Midbrain (tissue), 1 donor: Measurements from ENCODE around the gene POLA1.

ENCODE experiments used
- DNase-seq: peaks from one replicate; lab custom pipeline; 2025; lab: John Stamatoyannopoulos, UW

Gene POLA1

DNA sequence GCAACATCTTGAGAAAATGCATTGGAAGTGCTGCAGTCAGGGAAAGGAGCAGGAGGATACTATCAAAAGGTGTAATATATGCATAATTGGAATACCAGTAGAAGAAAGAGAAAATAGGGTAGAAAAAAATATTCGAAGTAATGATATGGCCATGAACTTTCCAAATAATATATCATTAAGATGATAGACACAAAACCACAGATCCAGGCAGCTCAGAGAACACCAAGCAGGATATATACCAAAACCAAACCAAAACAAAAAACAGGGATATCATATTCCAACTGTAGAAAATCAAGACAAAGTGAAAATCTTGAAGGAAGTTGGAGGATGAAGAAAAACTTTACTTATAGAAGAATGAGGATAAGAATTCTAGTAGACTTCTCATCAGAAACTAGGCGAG, 9.7 kb upstream of the POLA1 start:
- no peak for DNase-seq

DNA sequence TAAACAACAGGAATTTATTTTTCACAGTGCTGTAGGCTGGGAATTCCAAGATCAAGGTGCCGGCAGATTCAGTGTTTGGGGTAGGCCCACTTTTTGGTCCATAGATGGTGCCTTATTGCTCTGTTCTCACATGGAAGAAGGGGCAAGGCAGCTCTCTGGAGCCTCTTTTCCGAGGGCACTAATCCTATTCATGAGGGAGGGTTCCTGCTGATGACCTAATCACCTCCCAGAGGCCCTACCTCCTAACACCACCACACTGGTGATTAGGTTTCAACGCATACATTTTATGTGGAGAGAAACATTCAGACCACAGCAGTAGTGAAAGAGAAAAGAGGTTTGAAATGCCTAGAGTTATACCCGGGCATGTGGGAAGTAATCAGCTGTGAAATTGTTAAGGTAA, 1.4 kb upstream of the POLA1 start:
- DNase-seq: no peak

DNA sequence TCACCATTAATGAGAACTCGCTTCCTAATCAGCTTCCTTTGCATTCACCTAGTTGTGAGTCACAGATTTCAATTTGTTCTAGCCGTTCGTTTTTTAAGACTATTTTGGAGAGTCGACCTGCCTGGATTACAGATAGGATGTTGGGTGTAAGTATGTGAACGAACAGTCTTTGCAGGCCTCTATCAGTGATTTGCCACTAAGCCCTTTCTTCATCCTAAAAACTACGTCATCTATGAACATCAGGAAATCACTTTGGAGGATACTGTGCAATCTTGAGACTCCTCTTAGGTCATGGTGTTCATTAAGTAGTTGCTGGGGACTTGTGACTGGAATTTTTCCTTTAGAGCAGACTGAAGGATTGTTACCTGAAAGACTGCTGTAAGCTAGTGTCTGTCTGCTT, 1.1 kb downstream of the POLA1 start:
- DNase-seq: no peak

DNA sequence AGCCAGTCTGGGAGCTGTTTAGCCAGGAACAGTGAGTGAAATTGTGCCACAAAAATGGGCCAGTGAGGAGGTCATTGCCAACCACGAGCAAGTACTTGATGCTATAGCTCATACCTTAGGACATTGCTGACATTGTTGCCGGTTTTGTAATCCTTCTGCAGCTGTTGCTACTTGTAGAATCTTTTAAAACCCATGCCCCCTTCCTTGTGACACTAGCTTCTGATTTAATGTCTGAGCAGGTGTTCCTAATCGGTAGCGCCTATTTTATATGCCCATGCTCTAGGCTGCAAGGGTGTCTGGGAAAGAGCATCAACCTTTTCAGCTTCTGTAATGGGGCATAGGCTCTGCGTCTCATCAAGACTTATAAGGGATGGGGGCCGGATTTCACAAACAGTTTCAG, 2.6 kb downstream of the POLA1 start:
- DNase-seq: no peak

DNA sequence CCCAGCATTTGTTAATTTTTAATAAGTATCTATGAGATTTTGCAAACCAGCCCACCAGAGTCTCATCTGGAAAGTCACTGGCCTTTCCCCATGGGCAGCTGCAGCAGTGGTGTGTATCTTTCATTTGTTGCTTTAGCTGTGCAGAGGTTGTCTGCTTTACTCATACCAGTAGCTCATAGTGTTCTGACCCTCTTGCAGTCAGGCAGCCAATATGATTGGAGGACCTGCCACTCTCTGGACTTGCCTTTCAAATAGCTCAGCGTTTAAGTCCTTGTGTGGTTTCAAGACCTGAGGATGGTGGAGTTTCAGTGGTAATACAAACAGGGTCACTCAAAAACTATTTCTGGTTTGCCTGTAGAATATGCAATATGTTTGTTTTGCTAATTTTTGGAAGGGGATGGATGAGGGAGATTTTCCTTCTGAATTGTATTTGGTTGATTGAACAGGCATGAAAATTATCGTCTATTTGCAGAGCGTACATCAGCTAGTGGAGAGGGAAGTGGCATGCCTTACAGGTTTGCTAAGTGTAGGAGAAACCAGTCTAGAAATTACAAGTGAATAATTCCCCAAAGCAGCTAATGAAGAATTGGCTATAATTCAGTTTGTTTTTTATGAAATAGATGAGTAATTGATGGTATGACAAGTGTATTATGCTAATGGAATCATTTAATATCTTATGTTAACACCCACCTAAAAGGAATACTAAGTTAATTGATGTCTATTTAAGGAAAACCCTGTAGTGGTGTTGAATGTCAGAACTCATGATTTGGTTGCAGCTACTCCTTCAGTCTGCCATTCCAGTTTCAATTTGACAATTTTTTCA, 8.9 kb downstream of the POLA1 start:
- no peak for DNase-seq

DNA sequence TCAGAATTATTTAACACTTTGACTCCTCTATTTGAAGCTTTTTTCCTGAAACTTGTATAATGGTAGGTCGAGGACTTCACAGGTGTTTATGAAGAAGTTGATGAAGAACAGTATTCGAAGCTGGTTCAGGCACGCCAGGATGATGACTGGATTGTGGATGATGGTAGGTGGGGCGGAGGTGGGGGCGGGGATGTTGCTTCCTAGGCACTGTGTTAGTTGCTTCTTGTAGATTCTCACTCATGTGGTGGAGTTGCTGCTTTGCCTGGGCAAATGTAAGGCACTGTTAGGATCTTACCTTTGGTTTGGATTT, 9.4 kb downstream of the POLA1 start:
- DNase-seq: no peak

DNA sequence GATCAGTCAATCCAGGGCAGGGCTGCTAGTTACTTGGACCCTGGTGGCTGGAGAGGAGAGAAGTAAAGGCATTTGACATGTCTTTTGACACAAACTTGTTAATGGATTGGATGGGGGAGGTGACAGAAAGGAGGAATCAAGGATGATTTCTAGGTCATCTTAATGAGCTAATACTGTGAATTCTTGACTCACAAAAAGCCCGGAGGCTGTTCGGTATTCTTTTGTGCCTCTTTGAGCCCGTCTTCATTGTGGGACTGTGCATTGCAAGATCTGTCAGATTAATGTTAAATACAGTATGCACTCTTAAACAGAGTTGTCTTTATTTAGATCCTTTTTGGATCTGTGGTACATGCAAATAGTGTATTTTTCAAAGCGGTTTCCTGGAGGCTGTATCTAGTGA, 25.1 kb downstream of the POLA1 start:
- DNase-seq: no peak

DNA sequence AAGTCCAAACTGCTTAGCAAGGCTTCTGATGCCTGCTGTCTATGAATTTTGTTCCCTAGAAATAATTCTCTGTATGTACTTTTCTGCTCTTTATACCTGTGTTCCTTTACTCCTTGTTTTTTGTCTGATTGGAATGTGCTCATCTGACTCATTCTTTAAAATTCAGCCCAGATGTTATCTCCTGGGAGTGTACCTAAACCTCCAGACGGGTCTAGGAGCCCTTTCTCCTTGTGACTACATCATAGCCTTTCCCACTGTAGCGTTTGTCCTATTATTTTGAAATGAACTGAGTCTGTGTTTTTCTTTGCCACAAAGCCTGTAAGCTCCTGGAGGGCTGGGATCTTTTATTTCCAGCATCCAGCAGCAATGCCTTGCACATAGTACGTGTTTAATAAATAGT, 26.3 kb downstream of the POLA1 start:
- DNase-seq: no peak

DNA sequence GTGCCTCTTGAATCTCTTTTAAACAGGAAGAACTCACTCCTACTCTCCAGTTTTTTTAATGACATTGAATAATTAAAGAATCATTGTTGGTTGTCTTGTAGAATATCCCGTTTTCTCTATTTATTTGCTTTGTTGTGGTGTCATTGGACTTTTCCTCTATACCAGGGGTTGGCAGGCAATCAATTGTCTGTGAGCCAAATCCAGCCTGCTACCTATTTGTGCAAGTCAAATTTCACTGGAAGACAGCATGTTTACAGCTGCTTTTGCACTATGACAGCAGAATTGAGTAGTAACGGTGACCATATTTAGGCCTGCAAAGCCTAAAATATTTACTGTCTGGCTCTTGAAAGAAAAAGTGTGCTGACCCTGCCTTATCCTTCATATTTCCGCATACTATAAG, 34.8 kb downstream of the POLA1 start:
- no peak for DNase-seq

DNA sequence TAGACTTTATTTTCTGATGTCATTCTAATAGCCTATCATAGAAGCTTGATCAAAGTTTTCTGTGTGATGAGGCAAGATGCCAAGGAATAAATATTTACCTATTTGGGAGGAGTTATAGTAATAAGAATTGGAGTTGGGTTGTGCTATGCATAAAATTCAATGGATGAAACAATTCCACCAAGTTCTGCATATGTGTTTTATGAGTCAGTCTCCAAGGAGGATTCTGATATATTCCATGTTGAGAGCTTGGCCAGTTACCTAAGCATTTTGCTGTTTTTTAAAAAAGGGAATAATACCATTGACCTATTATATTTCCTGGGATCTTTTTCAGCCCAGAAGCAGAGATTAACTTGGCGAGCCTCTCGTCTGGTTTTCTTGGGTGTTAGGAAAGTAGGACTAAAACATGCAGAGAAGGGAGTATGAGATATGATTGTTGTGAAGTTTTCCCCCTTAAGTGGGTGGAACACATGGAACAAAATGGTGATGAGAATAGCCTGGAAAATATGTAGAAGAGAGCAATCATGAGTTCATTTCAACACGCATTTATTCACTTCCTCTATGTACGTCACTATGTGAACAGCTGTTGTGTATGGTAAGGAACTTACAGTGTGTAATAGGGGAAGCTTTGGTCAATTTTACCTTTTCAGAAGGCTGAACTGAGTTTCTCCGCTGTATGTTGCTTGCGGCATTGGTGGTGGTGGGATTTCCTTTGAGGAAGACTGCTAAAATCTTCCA, 39.2 kb downstream of the POLA1 start:
- no peak for DNase-seq

DNA sequence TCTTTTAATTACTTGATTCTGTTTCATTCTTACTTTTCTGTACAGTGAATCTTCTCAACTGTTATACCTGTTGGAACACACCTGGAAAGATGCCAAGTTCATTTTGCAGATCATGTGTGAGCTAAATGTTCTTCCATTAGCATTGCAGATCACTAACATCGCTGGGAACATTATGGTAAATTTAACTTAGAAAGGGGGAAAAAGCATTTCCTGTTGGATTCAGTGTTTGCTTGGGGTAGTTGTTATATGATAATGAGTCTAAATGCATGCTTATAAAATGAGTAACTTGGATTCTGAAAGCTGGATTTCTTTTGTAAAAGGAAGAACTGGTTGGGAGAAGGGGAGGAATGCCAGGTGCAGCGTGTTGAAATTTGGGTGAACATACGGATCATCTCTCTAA, 47.6 kb downstream of the POLA1 start:
- DNase-seq: no peak

DNA sequence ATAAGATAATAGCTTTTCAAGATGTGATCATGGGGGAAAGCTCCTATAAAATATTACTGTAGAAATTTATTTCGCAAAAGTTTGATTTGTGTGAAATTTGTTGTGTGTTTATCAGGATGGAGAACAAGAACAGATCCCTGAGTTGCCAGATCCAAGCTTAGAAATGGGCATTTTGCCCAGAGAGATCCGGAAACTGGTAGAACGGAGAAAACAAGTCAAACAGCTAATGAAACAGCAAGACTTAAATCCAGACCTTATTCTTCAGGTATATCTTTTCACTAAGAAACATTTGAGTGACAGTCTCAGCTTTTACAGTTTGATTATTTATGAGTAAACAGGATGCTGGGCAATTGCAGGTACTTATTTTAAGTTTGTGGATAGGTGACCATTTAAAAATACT, 54.5 kb downstream of the POLA1 start:
- no peak for DNase-seq

DNA sequence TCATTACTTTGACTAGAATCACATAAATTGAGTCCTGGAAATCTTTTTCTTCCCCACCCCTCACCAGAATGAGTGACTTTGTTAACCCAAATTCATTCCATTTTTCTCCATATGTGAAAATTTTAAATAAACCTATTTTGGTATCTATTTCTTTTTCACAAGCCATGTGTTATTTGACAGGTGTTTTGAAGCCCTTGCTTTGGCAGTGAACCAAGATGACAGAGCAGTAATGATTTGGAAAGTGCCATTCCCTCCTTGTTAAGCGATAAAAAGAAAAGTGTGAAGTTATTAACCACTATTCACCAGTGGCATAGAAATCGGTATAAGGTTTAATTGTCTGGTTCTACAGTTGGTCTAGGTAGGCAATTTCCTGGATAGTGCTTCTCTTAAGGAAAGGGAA, 66.1 kb downstream of the POLA1 start:
- no peak for DNase-seq

DNA sequence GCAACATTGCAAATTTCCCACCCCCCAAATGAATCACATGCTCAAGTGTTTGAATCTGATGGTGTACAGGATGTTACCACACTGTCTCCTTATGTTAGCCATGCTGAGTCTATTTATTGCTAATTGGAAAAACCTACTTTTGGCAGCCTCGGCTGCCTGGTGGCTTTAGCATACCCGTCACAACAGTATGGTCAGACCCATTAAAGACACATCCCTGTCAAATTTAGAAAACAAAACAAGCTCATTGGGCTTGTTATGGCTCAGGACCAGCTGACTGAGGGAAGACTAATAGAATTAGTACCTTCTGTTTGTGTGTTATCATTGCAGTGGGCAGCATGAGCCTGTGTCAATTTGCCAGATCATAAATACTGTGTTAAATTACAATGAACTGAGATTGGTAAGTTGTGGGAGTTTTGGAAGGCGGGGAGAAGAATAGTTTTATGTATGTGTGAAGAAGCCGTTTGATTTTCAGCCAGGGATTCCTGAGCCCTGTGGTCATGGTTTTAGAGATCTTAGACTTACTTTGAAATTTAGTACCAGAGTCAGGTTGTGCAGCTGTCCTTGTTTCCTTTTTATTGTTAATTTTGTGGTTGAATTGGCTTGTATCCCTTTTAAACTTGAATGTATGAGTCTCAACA, 66.8 kb downstream of the POLA1 start:
- no peak for DNase-seq

DNA sequence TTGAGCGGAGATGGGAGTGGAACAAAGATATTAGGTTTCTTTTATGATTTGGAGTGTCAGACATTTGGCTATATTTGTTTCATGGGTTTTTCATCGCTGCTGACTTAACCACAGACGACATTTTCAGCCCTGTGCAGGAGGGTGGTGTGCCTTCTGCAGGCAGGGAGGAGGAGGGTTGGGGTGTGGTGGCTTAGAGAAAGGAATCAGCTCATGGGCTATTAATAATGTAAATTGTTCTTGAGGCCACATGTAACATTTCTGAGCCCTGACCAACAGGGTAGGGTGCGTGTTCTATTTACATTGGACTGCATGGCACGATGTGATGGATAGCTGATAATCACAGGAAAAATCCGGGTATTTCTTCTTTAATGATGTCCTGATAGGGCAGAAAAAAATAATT, 67.6 kb downstream of the POLA1 start:
- DNase-seq: no peak

DNA sequence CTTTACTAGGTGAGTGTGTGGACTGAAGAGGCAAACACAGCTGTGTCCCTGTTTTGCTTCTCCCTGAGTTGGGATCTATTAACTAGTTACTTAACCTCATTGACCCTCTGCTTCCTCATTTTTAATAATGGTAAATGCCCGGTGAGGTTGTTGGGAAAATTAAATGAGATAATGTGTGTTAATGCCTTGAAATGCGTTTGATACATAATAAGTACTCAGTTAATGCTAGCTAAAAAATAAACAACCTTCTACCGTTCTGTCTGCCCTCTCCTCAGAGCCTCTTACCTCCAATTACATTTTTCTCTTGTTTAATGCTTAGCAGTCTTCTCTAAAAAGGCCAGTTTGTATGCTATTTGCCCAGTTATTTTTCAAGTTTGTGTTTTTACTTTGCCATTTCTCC, 70.3 kb downstream of the POLA1 start:
- DNase-seq: no peak

DNA sequence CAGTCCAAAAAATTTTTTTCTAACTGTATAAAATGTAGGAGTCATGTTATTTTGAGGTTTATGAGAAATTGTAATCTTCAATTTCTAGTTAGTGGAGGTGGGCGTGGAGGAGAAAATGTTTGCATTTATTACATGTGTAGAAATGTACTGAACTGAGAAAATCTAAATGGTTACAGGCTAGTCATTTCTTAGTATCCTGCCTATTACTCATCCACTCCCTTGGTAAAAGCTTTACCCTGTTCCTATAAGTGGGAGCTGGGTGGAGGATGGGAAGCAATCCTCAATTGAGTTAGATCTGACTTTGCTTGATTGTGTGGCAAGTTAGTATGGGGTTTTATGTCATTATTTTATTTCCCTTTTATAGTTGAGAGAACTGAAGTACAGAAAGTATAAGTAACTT, 73.8 kb downstream of the POLA1 start:
- no peak for DNase-seq

DNA sequence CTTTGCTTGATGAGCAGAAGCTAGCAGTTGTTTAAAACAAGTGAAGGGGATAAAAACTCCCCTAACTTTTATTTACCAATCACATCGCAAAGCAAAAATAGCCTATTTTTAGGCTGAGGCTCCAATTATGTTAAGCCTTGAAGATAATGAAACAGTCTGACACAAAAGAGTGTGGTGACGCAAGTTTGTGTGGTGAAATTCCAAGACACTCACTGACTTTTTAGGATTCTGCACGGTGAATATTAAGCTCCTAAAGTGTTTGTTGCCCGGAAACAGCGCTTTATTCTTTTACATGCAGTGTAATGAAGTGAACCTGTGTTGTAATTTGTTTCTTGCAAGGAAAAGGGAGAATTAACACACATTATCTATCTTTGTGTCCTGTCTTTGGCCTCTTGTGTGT, 74.8 kb downstream of the POLA1 start:
- no peak for DNase-seq

DNA sequence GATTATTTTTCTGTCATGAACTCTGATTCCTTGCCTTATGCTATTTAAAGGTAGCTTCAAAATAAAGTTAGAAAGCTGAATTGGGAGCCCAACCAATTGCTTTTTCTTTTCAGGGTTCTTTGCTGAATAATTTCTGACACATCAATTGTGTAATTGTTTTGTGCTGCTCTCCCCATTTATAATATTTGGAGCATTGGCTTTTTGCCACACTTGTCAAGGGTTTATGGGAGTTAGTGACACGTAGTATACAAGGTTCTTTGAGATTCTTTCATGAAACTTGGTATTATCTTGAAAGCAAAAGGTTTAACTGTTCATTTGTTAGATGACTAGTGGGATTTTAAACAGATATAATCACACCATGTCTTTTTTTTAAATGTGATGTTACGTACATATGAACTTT, 80.9 kb downstream of the POLA1 start:
- DNase-seq: no peak

DNA sequence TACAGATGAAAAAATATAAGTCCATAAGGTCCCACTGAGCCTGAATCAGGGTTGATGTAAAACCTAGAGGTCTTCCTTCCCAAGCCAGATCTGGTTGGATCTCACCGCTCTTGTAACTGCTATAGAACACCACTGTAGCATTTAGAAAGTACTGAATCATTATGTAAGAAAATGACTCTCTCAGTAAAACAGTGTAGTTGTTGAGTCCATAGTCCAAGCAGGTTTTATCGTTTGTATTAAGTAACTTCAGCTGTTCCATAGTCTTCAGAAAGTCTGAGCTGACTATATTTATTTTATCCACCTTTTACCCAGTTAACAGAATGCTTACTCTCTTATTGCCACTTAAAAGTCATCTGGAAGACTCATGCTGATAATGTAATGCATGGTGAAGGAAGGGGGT, 82.2 kb downstream of the POLA1 start:
- DNase-seq: no peak

DNA sequence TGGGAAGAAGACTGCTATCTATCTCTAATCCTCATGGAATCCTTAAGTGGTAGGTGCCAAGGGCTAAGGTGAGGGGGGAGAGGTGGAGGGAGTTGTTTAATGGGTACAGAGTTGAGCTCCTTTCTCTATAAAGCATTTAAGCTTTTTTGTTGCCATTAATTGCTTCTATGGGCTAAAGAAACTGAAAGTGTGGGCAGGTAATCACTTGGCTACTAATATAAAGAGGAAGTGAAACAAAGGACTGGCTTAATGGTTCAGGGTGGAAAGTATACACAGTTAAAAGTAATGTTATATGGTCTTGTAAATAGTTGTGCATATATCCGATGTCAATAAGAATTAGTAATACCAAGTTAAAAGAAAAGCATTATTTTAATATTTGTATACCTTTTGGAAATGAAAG, 83.9 kb downstream of the POLA1 start:
- no peak for DNase-seq

DNA sequence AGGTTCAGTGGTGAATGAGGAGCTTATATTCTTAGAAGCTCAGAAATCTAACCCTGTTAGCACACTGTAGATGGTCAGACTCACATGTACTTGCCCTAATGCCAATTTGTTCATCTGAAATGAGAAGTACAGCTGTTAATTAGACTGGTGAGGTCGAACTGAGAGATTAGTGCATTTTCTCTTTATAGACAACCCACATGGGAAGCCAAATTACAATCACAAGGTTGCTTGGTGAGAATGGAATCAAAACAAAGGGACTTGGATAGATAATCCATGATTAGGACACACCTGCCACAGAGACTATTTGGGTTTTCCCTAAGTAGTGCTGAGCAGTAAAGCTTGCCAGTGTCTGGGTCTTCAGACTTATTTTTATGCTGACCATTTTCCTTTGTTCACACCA, 88.3 kb downstream of the POLA1 start:
- DNase-seq: no peak

DNA sequence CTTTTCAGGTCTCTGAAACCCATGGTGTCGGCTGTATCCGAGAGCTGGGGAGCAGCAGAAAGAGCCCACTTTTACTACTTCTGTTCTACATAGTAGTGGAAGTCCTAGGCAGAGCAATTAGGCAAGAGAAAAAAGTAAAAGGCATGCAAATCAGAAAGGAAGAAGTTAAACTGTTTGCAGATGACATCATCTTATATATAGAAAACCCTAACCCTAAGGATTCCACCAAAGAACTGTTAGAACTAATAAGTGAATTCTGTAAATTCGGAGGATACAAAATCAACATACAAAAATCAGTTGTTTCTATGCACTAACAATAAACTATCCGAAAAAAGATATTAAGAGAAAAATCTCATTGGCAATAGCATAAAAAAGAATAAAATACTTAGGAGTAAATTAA, 95.3 kb downstream of the POLA1 start:
- DNase-seq: no peak

DNA sequence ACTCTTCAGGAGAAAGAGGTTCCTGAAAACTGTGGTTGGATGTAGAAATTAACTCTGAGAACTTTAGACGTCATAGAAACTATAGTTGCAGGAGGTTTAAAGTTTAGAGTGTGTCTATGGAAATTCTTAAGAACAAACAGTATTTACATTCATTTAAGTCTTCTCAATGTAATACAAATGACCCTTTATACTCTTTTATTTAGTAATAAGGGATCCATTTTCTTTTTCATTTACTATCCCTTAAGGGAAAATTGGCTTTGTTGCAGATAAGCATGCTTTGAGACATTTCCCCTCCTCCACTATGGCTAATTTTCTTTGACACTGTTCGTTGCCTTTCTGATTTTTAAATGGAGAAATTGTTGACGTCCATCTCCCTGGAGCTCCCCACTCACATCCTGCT, 96.4 kb downstream of the POLA1 start:
- DNase-seq: no peak
